Natural killer cell (primary cell): Measurements from ENCODE around the gene OSGEP. TPM values are rescaled to one million over a fixed set of nuclear protein-coding genes. Genes with fewer than 3 reads are reported as not detected.

ENCODE experiments used
- ATAC-seq, 3 donors: fragments of 150-1000 bp in 2 of 3; fragments of 200-7000 bp in 1 of 3; cut with Tn5 transposase; 1 replicate in 1 of 3; 2 replicates in 2 of 3; pipeline ENCODE4 v1.10.0; 2021; ENCODE audit warnings: mild to moderate bottlenecking in 2 of 3, moderate library complexity in 2 of 3
- DNase-seq, 2 donors: peaks; one replicate each; pipeline versions ENCODE4 v3.0.0 to v3.0.0-alpha.2; 2013 to 2021; ENCODE audit warnings: mixed read lengths in 1 of 2
- H3K27ac ChIP-seq: one replicate; pipeline ENCODE4 v1.5.1; 2013; ENCODE audit warnings: mild to moderate bottlenecking, low read length
- H3K27me3 ChIP-seq: one replicate; pipeline ENCODE4 v1.6.1; 2013; ENCODE audit warnings: low read length; ENCODE audit not compliant: control insufficient read depth, insufficient read depth
- H3K36me3 ChIP-seq: one replicate; pipeline ENCODE4 v1.6.1; 2013; ENCODE audit warnings: low read length; ENCODE audit not compliant: control insufficient read depth, insufficient read depth
- H3K4me1 ChIP-seq: one replicate; pipeline ENCODE4 v1.6.1; 2013; ENCODE audit warnings: low read length; ENCODE audit not compliant: control insufficient read depth, insufficient read depth
- H3K4me3 ChIP-seq: one replicate; pipeline ENCODE4 v1.5.1; 2013; ENCODE audit warnings: low read length
- H3K9me3 ChIP-seq: one replicate; pipeline ENCODE4 v1.6.1; 2013; ENCODE audit warnings: low read length; ENCODE audit not compliant: control insufficient read depth, insufficient read depth
- H3K27ac Mint-ChIP-seq, 2 donors: one replicate each; pipeline ENCODE4 v1.8.0; 2022; ENCODE audit warnings: mild to moderate bottlenecking in 2 of 2, mixed read lengths in 2 of 2, moderate library complexity in 1 of 2
- H3K27me3 Mint-ChIP-seq, 2 donors: one replicate each; pipeline ENCODE4 v1.8.0; 2022; ENCODE audit warnings: low read depth in 2 of 2, mixed read lengths in 2 of 2
- H3K36me3 Mint-ChIP-seq: one replicate; pipeline ENCODE4 v1.8.0; 2022; ENCODE audit warnings: mixed read lengths
- H3K4me1 Mint-ChIP-seq, 2 donors: one replicate each; pipeline ENCODE4 v1.8.0; 2022; ENCODE audit warnings: mixed read lengths in 2 of 2
- H3K4me3 Mint-ChIP-seq: one replicate; pipeline ENCODE4 v1.8.0; 2022; ENCODE audit warnings: mild to moderate bottlenecking, moderate library complexity, mixed read lengths
- H3K9me3 Mint-ChIP-seq, 2 donors: one replicate each; pipeline ENCODE4 v1.8.0; 2022; ENCODE audit warnings: mixed read lengths in 2 of 2
- WGBS: methylation state at CpG from one replicate; pipeline ENCODE4 v1.1.7; 2013; ENCODE audit warnings: missing lambda C conversion rate; ENCODE audit not compliant: insufficient coverage; 5-methylcytosine and 5-hydroxymethylcytosine counted together
- intact Hi-C: fragments of 100-400 bp; cut with micrococcal nuclease; formaldehyde crosslinking; loops from one replicate; pipeline ENCODE4 v1.14.2; 2022
- total RNA-seq, 4 donors: library from RNA; stranded (reverse); fragments of 120-200 nt in 1 of 4; gene quantifications; one replicate each; pipeline versions ENCODE4 v1.2.3 to v1.2.4, GENCODE V29; 2013 to 2022
- TF ChIP-seq, protein P1 (sequence below): fragments of 200-600 bp; IDR thresholded peaks from one replicate; pipeline ENCODE4 v1.8.0; 2022; ENCODE audit warnings: antibody characterized with exemption

The OSGEP gene
- total RNA-seq, 3 donors from 2014 or later (not counting 1 experiment from before 2014, with no cell fraction given) = 60.1 to 65.4 (median 63.3) TPM

GRCh38 chr14:20409226-20409625 is 45.4 kb downstream of the OSGEP start:
- Histone ChIP-seq H3K9me3 (no peaks in the 10 kb centered on the region), H3K27ac (no peak overlapping the region), H3K36me3 (peaks cover 35% of the 10 kb centered on the region), H3K4me1 (peaks cover 7% of the 10 kb centered on the region), H3K27me3 (no peaks in the 10 kb centered on the region), H3K4me3 (no peak overlapping the region)
- intact Hi-C loops = no loop called here
- TF ChIP-seq, protein P1, sequence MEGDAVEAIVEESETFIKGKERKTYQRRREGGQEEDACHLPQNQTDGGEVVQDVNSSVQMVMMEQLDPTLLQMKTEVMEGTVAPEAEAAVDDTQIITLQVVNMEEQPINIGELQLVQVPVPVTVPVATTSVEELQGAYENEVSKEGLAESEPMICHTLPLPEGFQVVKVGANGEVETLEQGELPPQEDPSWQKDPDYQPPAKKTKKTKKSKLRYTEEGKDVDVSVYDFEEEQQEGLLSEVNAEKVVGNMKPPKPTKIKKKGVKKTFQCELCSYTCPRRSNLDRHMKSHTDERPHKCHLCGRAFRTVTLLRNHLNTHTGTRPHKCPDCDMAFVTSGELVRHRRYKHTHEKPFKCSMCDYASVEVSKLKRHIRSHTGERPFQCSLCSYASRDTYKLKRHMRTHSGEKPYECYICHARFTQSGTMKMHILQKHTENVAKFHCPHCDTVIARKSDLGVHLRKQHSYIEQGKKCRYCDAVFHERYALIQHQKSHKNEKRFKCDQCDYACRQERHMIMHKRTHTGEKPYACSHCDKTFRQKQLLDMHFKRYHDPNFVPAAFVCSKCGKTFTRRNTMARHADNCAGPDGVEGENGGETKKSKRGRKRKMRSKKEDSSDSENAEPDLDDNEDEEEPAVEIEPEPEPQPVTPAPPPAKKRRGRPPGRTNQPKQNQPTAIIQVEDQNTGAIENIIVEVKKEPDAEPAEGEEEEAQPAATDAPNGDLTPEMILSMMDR = no peak
- H3K27ac Mint-ChIP-seq = peak overlapping the region; percentile 19 to 73
- ATAC-seq = no peak
- WGBS = 97% methylated on average over 2 of the region's 2 CpGs
- no peak for DNase-seq
- H3K27me3 Mint-ChIP-seq = no peaks in the 10 kb centered on the region
- H3K36me3 Mint-ChIP-seq = peaks cover 16% of the 10 kb centered on the region
- H3K4me1 Mint-ChIP-seq = peaks cover 48 to 72% of the 10 kb centered on the region in 2 donors
- no peak overlapping the region for H3K4me3 Mint-ChIP-seq
- H3K9me3 Mint-ChIP-seq = no peaks in the 10 kb centered on the region

GRCh38 chr14:20403521-20403920 is 51.1 kb downstream of the OSGEP start:
- Histone ChIP-seq H3K9me3 (no peaks in the 10 kb centered on the region), H3K27ac (no peak overlapping the region), H3K27me3 (no peaks in the 10 kb centered on the region), H3K4me1 (no peaks in the 10 kb centered on the region), H3K4me3 (no peak overlapping the region), H3K36me3 (peaks cover 80% of the 10 kb centered on the region)
- intact Hi-C loops = no loop called here
- Mint-ChIP-seq H3K27me3 (no peaks in the 10 kb centered on the region), H3K4me3 (no peak overlapping the region), H3K4me1 (peaks cover 21 to 28% of the 10 kb centered on the region in 2 donors), H3K9me3 (no peaks in the 10 kb centered on the region), H3K27ac (no peak overlapping the region), H3K36me3 (peaks cover 32% of the 10 kb centered on the region)
- ATAC-seq = no peak
- TF ChIP-seq, protein P1 = no peak
- 96% methylated on average over 11 of the region's 11 CpGs for WGBS
- no peak for DNase-seq

- Histone ChIP-seq H3K4me3 (no peak overlapping the region), H3K36me3 (peaks cover 75% of the 10 kb centered on the region), H3K27ac (no peak overlapping the region), H3K4me1 (no peaks in the 10 kb centered on the region), H3K27me3 (no peaks in the 10 kb centered on the region), H3K9me3 (no peaks in the 10 kb centered on the region)
- H3K4me3 Mint-ChIP-seq = no peak overlapping the region
- H3K36me3 Mint-ChIP-seq = peaks cover 30% of the 10 kb centered on the region
- ATAC-seq (no peak), DNase-seq (no peak)
- TF ChIP-seq, protein P1 = no peak
- 96% methylated on average over 10 of the region's 10 CpGs for WGBS
- H3K27me3 Mint-ChIP-seq = no peaks in the 10 kb centered on the region
- H3K27ac Mint-ChIP-seq = no peak overlapping the region
- H3K4me1 Mint-ChIP-seq = peaks cover 12 to 13% of the 10 kb centered on the region in 2 donors
- H3K9me3 Mint-ChIP-seq = no peaks in the 10 kb centered on the region
- intact Hi-C loops = no loop called here
Observed at GRCh38 chr14:20400965-20401593, 53.5 kb downstream of the OSGEP start.

GRCh38 chr14:20400589-20400964 is 54.0 kb downstream of the OSGEP start:
- no peaks in the 10 kb centered on the region for H3K27me3 Mint-ChIP-seq
- no peak overlapping the region for H3K4me3 Mint-ChIP-seq
- no peaks in the 10 kb centered on the region for H3K4me1 ChIP-seq
- no CpG with 5 or more reads among the region's 1 CpG for WGBS
- peaks cover 35% of the 10 kb centered on the region for H3K36me3 Mint-ChIP-seq
- TF ChIP-seq, protein P1 = no peak
- H3K4me3 ChIP-seq = no peak overlapping the region
- intact Hi-C loops = no loop called here
- no peak overlapping the region for H3K27ac Mint-ChIP-seq
- DNase-seq (no peak), ATAC-seq (no peak)
- no peaks in the 10 kb centered on the region for H3K9me3 ChIP-seq
- peaks cover 9 to 10% of the 10 kb centered on the region in 2 donors for H3K4me1 Mint-ChIP-seq
- no peaks in the 10 kb centered on the region for H3K27me3 ChIP-seq
- H3K36me3 ChIP-seq = peaks cover 78% of the 10 kb centered on the region
- H3K27ac ChIP-seq = no peak overlapping the region
- H3K9me3 Mint-ChIP-seq = no peaks in the 10 kb centered on the region
